ENCODE data around the gene C4BPB. TPM values are rescaled to one million over a fixed set of nuclear protein-coding genes. Genes with fewer than 3 reads are reported as not detected.

C4BPB gene
- total and polyA plus RNA-seq, 2 of the 13 experiments (the other 11 are each of a cell fraction or from before 2014, with no cell fraction given): 155 to 266 TPM

- TF ChIP-seq ATF4 (CRISPR knock-in tag; IDR thresholded peaks at IDR 0.05): no peak
- no peak for TF ChIP-seq AFF4 (CRISPR knock-in tag; IDR thresholded peaks at IDR 0.05)
- TF ChIP-seq NR1H2 (CRISPR knock-in tag; IDR thresholded peaks at IDR 0.05; ENCODE audit: borderline replicate concordance, low read depth): no peak
- no peak for TF ChIP-seq TRIM24 (CRISPR knock-in tag; IDR thresholded peaks at IDR 0.05)
- TF ChIP-seq ZNF510 (CRISPR knock-in tag; IDR thresholded peaks at IDR 0.05; ENCODE audit: low read depth): no peak
- no peak for TF ChIP-seq ZNF460 (CRISPR knock-in tag; IDR thresholded peaks at IDR 0.05; ENCODE audit: borderline replicate concordance)
- no peak for TF ChIP-seq ZMAT3 (CRISPR knock-in tag; conservative IDR thresholded peaks at IDR 0.05)
- TF ChIP-seq SNRNP70 (IDR thresholded peaks at IDR 0.05; ENCODE audit: low read depth, low read length): no peak
- no peak for TF ChIP-seq TBP (CRISPR knock-in tag; IDR thresholded peaks at IDR 0.05)
- no peak for TF ChIP-seq ZNF609 (CRISPR knock-in tag; IDR thresholded peaks at IDR 0.05; ENCODE audit: borderline replicate concordance)
- TF ChIP-seq ZNF776 (CRISPR knock-in tag; IDR thresholded peaks at IDR 0.05): peak; percentile 55; the same call in 1 of the 2 replicates
- TF ChIP-seq ZNF770 (CRISPR knock-in tag; IDR thresholded peaks at IDR 0.05): peak; percentile 23; the same call in 1 of the 2 replicates
- no peak for TF ChIP-seq ZNF143 (CRISPR knock-in tag; IDR thresholded peaks at IDR 0.05)
- TF ChIP-seq NFYC (CRISPR knock-in tag; IDR thresholded peaks at IDR 0.05): no peak
- no peak for TF ChIP-seq SMARCE1 (IDR thresholded peaks at IDR 0.05; ENCODE audit: borderline replicate concordance)
- no peak; the same call in 1 of the 2 replicates for TF ChIP-seq ZNF230 (CRISPR knock-in tag; IDR thresholded peaks at IDR 0.05)
- TF ChIP-seq NKX3-1 (CRISPR knock-in tag; IDR thresholded peaks at IDR 0.05): no peak
- no peak for TF ChIP-seq FOSL2 (CRISPR knock-in tag; IDR thresholded peaks at IDR 0.05)
- no peak for TF ChIP-seq HHEX (CRISPR knock-in tag; IDR thresholded peaks at IDR 0.05)
These were observed 38.0 kb upstream of the C4BPB start (continued) for GRCh38 chr1:207050480-207051190.
